Suppressor macrophage (primary cell): Measurements from ENCODE around the gene TYROBP.
"Not testable (repeated sequence)": the region's sequence is repeated elsewhere in the genome, so short reads cannot be mapped to it uniquely, and the experiment has no call there.

Experiments
- DNase-seq, 4 experiments: peaks; one replicate each; pipeline ENCODE4 v3.0.0-alpha.2; 2020 to 2022

The TYROBP gene

GRCh38 chr19:35931874-35932202 is 23.7 kb upstream of the TYROBP start:
- DNase-seq, result no peak

- peak; percentile 100 for DNase-seq
These were observed 23.2 kb upstream of the TYROBP start for GRCh38 chr19:35931161-35931873.

GRCh38 chr19:35929876-35930275 is 21.8 kb upstream of the TYROBP start:
- peak in 3 of 4 experiments; percentile 16 to 59 (median 39) for DNase-seq

DNA sequence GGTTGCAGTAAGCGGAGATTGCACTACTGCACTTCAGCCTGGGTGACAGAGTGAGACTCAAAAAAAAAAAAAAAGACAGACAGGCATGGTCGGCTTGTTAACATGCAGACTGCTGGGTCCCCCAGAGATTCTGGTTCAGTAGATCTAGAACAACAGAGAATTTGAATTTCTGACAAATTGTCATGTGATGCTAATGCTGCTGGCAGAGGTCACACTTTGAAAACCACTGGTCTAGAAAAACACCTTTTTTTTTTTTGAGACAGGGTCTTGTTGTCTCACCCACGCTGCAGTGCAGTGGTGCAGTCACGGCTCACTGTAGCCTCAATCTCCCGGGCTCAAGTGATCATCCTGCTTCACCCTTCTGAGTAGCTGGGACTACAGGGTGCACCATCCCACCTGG is 20.4 kb upstream of the TYROBP start:
- peak in 2 of 4 experiments; percentile 15 to 26 for DNase-seq

DNA sequence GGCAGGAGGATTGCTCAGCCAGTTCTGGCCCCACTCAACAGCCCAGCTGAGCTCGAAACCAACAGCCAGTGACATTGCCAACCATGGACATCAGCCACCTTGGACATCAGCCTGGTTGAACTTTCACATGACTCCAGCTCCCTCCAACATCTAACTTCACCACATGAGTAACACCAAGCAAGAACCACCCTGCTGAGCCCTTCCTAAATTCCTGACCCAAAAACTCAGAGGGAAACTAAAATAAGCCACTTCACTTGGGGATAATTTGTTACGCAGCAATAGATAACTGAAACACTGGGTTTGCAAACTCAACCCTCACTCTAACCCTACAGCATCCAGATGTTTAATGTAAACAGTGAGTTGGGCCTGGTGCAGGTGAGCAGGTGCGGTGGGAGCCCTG is 17.4 kb upstream of the TYROBP start:
- DNase-seq, result no peak

GRCh38 chr19:35921012-35921411 is 12.9 kb upstream of the TYROBP start:
- no peak for DNase-seq

DNA sequence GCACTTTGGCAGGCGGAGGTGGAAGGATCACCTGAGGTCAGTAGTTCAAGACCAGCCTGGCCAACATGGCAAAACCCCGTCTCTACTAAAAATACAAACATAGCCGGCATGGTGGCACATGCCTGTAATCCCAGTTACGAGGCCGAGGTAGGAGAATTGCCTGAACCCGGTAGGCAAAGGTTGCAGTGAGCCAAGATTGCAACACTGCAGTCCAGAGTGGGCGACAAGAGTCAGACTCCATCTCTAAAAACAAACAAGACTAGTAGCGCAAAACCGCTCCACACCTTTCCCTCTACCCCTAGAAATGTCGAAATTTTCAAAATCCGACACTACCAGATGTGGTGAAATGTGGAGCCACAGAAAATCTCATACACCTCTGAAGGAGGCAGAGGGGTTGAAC is 11.2 kb upstream of the TYROBP start:
- no peak for DNase-seq

- peak; percentile 34 to 69 (median 58) for DNase-seq
These were observed 7.3 kb upstream of the TYROBP start for GRCh38 chr19:35915443-35915842.

GRCh38 chr19:35913589-35913988 is 5.5 kb upstream of the TYROBP start:
- peak; percentile 66 to 96 (median 87) for DNase-seq

DNA sequence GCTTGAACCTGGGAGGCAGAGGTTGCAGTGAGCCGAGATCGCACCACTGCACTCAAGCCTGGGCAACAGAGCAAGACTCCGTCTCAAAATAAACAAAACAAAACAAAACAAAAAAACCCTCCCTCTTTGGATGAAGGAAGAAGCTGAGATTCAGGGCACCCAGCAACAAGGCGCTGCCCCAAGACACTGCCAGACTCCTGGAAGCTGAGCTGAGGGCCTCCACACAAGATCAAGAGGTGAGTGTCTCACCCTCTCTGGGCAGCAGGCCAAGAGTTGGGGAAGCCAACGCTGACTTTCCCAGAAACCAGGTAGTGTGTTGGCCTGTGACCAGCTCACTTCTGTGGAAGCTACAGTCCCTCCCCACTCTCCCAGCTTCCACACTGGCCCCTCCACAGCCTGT is 3.7 kb upstream of the TYROBP start:
- DNase-seq, result peak in 2 of 4 experiments; percentile 38 to 43

DNA sequence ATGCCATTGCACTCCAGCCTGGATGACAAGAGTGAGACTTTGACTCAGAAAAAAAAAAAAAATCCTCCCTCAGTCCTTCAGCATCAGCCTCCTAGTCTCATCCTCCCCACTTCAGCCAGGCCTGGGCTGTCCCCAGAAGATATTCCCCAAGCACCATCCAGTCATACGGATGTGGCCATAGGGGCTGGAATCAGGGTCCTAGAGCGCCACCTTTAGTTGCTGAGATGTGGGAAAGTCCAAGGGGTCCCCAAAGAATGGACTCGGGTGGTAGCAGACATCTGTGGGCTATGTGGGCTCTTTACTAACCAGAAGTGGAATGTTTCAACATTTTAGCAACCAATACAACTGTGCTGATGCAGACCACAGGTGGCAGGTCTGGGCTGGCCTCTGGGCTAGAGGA is 3.1 kb upstream of the TYROBP start:
- peak in 1 of 4 experiments; percentile 43 for DNase-seq

DNA sequence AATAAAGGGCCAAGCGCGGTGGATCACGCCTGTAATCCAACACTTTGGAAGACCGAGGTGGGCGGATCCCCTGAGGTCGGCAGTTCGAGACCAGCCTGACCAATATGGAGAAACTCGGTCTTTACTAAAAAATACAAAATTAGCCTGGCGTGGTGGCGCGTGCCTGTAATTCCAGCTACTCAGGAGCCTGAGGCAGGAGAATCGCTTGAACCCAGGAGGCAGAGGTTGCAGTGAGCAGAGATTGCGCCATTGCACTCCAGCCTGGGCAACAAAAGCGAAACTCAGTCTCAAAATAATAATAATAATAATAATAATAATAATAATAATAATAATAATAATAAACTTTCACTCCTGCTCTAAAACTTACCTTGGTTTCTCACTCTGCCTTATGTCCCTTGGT is 2.3 kb upstream of the TYROBP start:
- DNase-seq, result not testable (repeated sequence)

DNA sequence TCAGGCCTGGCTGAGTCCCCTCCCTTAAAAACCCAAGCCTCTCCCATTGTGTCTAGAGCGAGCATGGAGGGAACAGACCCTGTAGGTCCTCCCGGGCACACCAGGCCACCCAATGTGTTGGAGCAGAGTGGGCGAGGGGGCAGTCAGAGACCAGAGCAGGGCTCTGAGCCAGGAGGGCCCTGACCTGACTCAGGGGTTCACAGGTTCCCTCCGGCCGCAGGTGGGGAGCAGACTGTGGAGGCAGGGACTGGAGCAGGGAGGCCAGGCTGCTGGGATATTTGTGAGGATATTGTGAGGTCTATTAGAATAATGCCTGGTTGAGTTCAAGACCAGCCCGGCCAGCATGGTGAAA is 1.6 kb upstream of the TYROBP start:
- DNase-seq, result no peak

DNA sequence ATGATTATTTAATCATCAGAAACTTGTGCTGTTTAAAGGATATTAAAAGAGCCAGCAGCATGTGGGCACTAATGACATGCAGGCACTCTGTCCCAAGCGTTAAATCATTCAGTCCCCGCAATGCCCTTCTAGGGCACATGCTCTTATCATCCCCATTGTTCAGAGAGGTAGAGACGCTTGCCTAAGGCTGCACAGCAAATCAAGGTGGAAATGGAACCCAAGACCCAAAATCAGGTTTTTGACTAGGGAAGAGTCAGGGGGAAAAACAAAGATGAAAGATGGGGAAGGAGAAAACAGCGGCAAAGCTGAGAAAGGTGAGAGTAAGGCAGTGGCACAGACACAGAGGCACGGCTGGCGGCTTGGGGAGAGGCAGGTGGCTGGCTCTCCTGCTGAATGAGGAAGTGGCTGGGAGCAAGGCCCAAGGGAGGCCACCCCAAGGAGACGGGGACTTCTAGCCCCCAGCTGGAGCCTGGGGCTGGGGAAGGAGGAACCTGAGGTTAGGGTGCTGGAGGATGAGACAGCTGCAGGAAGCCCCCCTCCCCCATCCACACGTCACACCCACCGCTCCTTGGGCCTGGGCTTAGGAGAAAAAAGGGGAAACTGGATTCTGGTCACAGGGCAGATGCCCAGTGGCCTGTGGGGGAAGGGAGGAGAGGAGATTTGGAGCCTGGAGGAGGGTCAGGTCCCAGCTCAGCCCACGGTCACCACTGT is 1.0 kb upstream of the TYROBP start:
- peak; percentile 98 to 99 (median 98) for DNase-seq

- peak in 1 of 4 experiments; percentile 41 for DNase-seq
These were observed 734 bp downstream of the TYROBP start for GRCh38 chr19:35907377-35907745.

GRCh38 chr19:35905178-35905727 is 2.8 kb downstream of the TYROBP start:
- DNase-seq, result peak in 3 of 4 experiments; percentile 9 to 39 (median 26)

- DNase-seq, result peak; percentile 77 to 89 (median 84)
These were observed 3.6 kb downstream of the TYROBP start for GRCh38 chr19:35904311-35905068.

GRCh38 chr19:35903550-35904179 is 4.4 kb downstream of the TYROBP start:
- peak; percentile 96 to 99 (median 98) for DNase-seq

DNA sequence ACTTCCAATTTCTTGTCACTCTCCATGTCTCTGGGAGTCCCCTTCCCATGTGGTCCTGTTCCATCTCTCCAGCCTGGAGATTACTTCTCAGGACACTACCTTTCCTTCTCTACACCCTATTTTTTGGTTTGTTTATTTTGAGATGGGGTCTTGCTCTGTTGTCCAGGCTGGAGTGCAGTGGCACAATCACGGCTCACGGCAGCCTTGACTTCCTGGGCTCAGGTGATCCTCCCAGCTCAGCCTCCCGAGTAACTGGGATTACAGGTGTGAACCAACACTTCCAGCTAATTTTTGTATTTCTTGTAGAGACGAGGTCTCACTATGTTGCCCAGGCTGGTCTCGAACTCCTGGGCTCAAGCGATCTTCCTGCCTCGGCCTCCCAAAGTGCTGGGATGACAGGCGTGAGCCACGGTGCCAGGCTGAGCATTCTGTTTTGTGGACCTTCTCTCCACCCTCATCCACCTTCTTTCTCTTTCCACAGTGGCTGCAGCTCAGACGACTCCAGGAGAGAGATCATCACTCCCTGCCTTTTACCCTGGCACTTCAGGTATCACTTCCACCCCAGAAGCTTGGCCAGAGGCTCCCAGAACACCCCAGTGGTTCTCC is 5.1 kb downstream of the TYROBP start:
- DNase-seq, result no peak

DNA sequence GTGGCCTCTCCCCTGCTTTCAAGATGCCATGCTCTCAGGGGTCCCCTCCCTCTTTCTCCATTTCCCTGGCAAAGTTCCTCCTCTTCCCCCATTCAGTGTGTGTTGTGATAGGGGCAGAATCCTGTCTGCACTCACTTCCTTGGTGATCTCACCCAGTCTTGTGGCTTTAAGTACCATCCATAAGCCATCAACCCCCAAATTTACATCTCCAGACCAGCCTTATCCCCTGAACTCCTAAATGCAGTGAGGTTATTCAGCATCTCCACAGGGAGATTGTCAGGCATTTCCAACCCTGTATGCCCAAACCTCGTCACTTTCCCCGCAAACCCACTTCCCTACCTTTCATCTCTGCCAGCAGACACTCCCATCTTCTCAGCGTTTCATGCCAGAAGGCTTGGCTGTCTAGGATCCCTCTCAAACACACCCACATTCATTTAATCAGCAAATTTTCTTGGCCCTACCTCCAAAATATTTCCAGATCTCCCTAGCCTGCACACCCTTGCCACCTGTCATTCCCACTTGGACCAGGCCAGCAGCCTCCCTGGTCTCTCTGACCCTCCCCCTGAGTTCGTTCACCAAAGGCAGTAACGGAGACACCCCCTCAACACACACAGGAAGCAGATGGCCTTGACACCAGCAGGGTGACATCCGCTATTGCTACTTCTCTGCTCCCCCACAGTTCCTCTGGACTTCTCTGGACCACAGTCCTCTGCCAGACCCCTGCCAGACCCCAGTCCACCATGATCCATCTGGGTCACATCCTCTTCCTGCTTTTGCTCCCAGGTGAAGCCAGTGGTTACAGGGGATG is 6.0 kb downstream of the TYROBP start, which contains the start of gene HCST:
Gene HCST, plus strand, starts transcription at position 676 of the 808 bp plus-strand sequence. Its CDS starts 65 bp downstream, at position 741.
- DNase-seq, result peak; percentile 56 to 81 (median 78)

DNA sequence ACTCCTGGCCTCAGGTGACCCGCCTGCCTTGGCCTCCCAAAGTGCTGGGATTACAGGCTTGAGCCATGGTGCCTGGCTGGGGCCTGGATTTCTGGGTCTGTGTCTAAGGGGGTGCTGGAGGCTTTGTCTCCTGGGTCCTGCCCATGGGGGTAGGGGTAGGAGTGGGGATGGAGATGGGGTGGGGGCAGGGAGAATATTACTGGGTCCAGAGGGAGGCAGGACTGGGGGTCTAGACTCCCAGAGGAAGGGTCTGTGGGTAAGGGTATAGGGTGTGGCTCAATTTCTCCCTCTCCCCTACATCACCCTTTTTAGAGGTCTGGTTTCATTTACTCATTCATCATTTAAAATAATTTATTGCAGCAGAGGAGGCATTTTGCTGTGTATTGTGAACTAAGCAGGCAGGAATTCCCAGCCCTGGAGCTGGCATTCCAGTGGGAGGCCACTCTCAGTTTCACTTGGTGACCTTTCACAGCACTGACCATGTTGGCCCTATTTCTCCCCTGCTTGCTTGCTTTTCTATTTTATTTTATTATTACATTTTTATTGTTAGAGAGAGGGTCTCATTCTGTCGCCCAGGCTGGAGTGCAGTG is 6.9 kb downstream of the TYROBP start:
- no peak for DNase-seq
